OCI-LY3 (cell line): Measurements from ENCODE around the gene MORC3.

Experiments
- H2AFZ ChIP-seq: fragments of 200-600, 300-600 bp; shearing (Covaris generic); 2 replicates; pipeline ENCODE4 v1.6.0; 2014; ENCODE audit warnings: antibody characterized with exemption, low read depth, low read length
- H3K27ac ChIP-seq: fragments of 200-600, 300-600 bp; sonication (generic); 2 replicates; pipeline ENCODE4 v1.5.1; 2014; ENCODE audit warnings: mild to moderate bottlenecking, low read length, moderate library complexity, mixed read lengths
- H3K27me3 ChIP-seq: fragments of 200-600, 300-600 bp; sonication (generic); 2 replicates; pipeline ENCODE4 v1.6.1; 2014; ENCODE audit warnings: low read depth, low read length, mixed read lengths
- H3K36me3 ChIP-seq: fragments of 200-600, 300-600 bp; sonication (generic); replicated peaks from 2 replicates; pipeline ENCODE3; 2014; ENCODE audit warnings: low read depth, low read length, mixed read lengths
- H3K4me1 ChIP-seq: fragments of 300-600, 200-600 bp; sonication (generic); 2 replicates; pipeline ENCODE4 v1.6.1; 2014; ENCODE audit warnings: low read length, mixed read lengths
- H3K4me2 ChIP-seq: fragments of 200-600, 300-600 bp; sonication (generic); 2 replicates; pipeline ENCODE4 v1.6.1; 2014; ENCODE audit warnings: low read length, mixed read lengths
- H3K4me3 ChIP-seq: fragments of 300-600, 200-600 bp; sonication (generic); 2 replicates; pipeline ENCODE4 v1.5.1; 2014; ENCODE audit warnings: antibody characterized with exemption, mild to moderate bottlenecking, low read length, moderate library complexity
- H3K79me2 ChIP-seq: fragments of 300-600, 200-600 bp; shearing (Covaris generic); 2 replicates; pipeline ENCODE4 v1.6.1; 2014; ENCODE audit warnings: mild to moderate bottlenecking, low read length, mixed read lengths
- H3K9ac ChIP-seq: fragments of 300-600, 200-600 bp; shearing (Covaris generic); 2 replicates; pipeline ENCODE4 v1.6.0; 2014; ENCODE audit warnings: mild to moderate bottlenecking, low read length, moderate library complexity
- H3K9me3 ChIP-seq: fragments of 200-600, 300-600 bp; shearing (Covaris generic); 2 replicates; pipeline ENCODE4 v1.6.1; 2014; ENCODE audit warnings: low read length, mixed read lengths; ENCODE audit not compliant: insufficient read depth
- H4K20me1 ChIP-seq: fragments of 200-600, 300-600 bp; sonication (generic); 2 replicates; pipeline ENCODE4 v1.6.1; 2016; ENCODE audit warnings: low read length, mixed read lengths; ENCODE audit not compliant: insufficient read depth
- EZH2phosphoT487 ChIP-seq: fragments of 200-600 bp; shearing (Covaris generic); IDR thresholded peaks from 2 replicates; pipeline ENCODE4 v1.6.1; 2018; ENCODE audit warnings: antibody characterized with exemption, mixed run types, low read depth
- TF ChIP-seq, protein P1 (sequence below): fragments of 200-600, 300-600 bp; sonication (generic); IDR thresholded peaks from 2 replicates; pipeline ENCODE4 v1.5.1; 2014; ENCODE audit warnings: antibody characterized with exemption, low read length, low read depth

Gene MORC3

DNA sequence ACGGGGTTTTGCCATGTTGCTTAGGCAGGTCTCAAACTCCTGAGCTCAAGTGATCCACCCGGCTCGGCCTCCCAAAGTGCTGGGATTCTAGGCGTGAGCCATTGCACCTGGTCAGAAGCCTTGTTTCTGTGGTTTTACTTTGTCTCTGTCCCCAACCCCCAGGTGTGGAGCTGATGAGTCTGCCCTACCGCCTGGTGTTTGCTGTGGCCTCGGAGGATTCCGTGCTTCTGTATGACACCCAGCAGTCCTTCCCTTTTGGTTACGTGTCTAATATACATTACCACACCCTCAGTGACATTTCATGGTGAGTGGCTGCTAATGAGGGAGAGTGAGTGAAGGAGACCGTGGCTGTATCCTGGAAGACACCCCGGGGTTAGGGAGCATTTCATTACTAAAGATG, 91.3 kb downstream of the MORC3 start:
- Histone ChIP-seq H3K36me3 (peaks cover 8% of the 10 kb centered on the region), H3K9me3 (no peaks in the 10 kb centered on the region), H3K4me1 (no peaks in the 10 kb centered on the region), H2AFZ (no peak overlapping the region), H3K27ac (no peak overlapping the region), H3K79me2 (no peaks in the 10 kb centered on the region), H3K4me3 (no peak overlapping the region), H3K4me2 (no peak overlapping the region), H3K27me3 (no peaks in the 10 kb centered on the region), H4K20me1 (no peaks in the 10 kb centered on the region), H3K9ac (no peak overlapping the region)
- TF ChIP-seq, protein P1, sequence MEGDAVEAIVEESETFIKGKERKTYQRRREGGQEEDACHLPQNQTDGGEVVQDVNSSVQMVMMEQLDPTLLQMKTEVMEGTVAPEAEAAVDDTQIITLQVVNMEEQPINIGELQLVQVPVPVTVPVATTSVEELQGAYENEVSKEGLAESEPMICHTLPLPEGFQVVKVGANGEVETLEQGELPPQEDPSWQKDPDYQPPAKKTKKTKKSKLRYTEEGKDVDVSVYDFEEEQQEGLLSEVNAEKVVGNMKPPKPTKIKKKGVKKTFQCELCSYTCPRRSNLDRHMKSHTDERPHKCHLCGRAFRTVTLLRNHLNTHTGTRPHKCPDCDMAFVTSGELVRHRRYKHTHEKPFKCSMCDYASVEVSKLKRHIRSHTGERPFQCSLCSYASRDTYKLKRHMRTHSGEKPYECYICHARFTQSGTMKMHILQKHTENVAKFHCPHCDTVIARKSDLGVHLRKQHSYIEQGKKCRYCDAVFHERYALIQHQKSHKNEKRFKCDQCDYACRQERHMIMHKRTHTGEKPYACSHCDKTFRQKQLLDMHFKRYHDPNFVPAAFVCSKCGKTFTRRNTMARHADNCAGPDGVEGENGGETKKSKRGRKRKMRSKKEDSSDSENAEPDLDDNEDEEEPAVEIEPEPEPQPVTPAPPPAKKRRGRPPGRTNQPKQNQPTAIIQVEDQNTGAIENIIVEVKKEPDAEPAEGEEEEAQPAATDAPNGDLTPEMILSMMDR: no peak
- TF ChIP-seq EZH2phosphoT487: no peak

- Histone ChIP-seq H3K4me1 (no peaks in the 10 kb centered on the region), H4K20me1 (no peaks in the 10 kb centered on the region), H3K9me3 (no peaks in the 10 kb centered on the region), H2AFZ (no peak overlapping the region), H3K27me3 (no peaks in the 10 kb centered on the region), H3K4me2 (no peak overlapping the region), H3K9ac (no peak overlapping the region), H3K4me3 (no peak overlapping the region), H3K36me3 (peaks cover 8% of the 10 kb centered on the region), H3K79me2 (no peaks in the 10 kb centered on the region), H3K27ac (no peak overlapping the region)
- TF ChIP-seq, protein P1: no peak
- TF ChIP-seq EZH2phosphoT487: no peak
Measured at GRCh38 chr21:36412916-36413315, 92.9 kb downstream of the MORC3 start.

GRCh38 chr21:36415375-36415774, 95.4 kb downstream of the MORC3 start:
- Histone ChIP-seq H2AFZ (no peak overlapping the region), H3K4me1 (no peaks in the 10 kb centered on the region), H3K27me3 (no peaks in the 10 kb centered on the region), H3K36me3 (peaks cover 10% of the 10 kb centered on the region), H3K27ac (no peak overlapping the region), H3K4me2 (no peak overlapping the region), H3K79me2 (no peaks in the 10 kb centered on the region), H3K9me3 (no peaks in the 10 kb centered on the region), H3K9ac (no peak overlapping the region), H4K20me1 (no peaks in the 10 kb centered on the region), H3K4me3 (no peak overlapping the region)
- no peak for TF ChIP-seq EZH2phosphoT487
- TF ChIP-seq, protein P1: no peak

DNA sequence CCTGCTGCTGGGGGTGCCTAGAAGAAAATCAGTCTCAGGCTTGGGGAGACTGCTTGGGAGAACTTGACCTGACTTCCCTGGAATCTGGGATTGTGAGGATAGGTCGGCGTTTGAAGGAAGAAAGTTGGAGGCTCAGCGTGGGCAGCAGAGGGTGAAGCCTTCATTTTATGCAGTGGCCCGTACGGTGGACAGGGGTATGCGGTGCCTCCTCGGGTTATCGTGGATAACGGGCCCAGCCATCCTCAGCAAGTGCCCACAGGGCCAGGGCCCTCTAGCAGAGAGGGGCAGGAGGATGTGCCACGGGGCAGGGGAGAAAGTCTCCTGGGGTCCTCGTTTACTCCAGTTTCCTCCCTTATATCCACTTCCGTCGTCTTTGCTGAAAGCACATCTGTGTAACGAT, 99.2 kb downstream of the MORC3 start:
- H3K4me3 ChIP-seq: no peak overlapping the region
- H3K9me3 ChIP-seq: no peaks in the 10 kb centered on the region
- TF ChIP-seq EZH2phosphoT487: no peak
- no peak overlapping the region for H3K9ac ChIP-seq
- H2AFZ ChIP-seq: no peak overlapping the region
- H3K79me2 ChIP-seq: no peaks in the 10 kb centered on the region
- H3K27ac ChIP-seq: no peak overlapping the region
- H3K36me3 ChIP-seq: peaks cover 9% of the 10 kb centered on the region
- no peaks in the 10 kb centered on the region for H3K27me3 ChIP-seq
- H4K20me1 ChIP-seq: no peaks in the 10 kb centered on the region
- H3K4me1 ChIP-seq: peaks cover 6% of the 10 kb centered on the region
- H3K4me2 ChIP-seq: no peak overlapping the region

DNA sequence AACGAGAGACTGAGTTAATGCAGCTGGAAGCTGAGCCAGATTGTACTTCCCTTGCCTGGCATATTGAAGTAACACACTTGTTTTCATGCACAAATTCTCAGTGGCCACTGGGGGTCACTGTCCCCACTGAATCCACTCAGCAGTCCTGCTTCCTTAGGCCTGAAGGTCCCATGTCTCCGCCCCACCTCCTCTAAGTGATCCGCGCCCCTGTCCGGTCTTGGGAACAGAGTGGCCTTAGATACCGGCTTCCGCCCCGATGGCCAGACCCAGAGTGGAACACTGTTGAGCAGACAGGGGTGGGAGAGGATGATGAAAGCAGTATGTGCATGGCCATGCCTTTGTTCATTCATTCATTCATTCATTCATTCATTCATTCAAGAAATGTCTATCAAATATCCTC, 100.0 kb downstream of the MORC3 start:
- Histone ChIP-seq H3K27ac (no peak overlapping the region), H2AFZ (no peak overlapping the region), H3K9me3 (no peaks in the 10 kb centered on the region), H3K9ac (no peak overlapping the region), H3K36me3 (peaks cover 9% of the 10 kb centered on the region), H4K20me1 (no peaks in the 10 kb centered on the region), H3K4me1 (peaks cover 6% of the 10 kb centered on the region), H3K4me3 (no peak overlapping the region), H3K4me2 (no peak overlapping the region), H3K27me3 (no peaks in the 10 kb centered on the region), H3K79me2 (no peaks in the 10 kb centered on the region)
- TF ChIP-seq, protein P1: peak; percentile 69
- TF ChIP-seq EZH2phosphoT487: no peak
